ENCODE results near the gene LCP2. TPM values are rescaled to one million over a fixed set of nuclear protein-coding genes. Genes with fewer than 3 reads are reported as not detected.

The LCP2 gene
- total and polyA plus RNA-seq, 2 of the 8 experiments (the other 6 are each of a cell fraction or from before 2014, with no cell fraction given), result 0.26 to 0.33 TPM

GRCh38 chr5:170270293-170271069 lies 27.1 kb downstream of the LCP2 start (continued):
- TF ChIP-seq CHD7 (IDR thresholded peaks at IDR 0.05; ENCODE audit: insufficient replicate concordance, low read length) (no peak), GABPA (IDR thresholded peaks at IDR 0.05; ENCODE audit: borderline replicate concordance, insufficient read depth, low read length) (no peak), EGR1 (IDR thresholded peaks at IDR 0.05; ENCODE audit: borderline replicate concordance, low read depth, low read length) (no peak), CHD1 (IDR thresholded peaks at IDR 0.05; ENCODE audit: low read depth, low read length) (no peak), NANOG (IDR thresholded peaks at IDR 0.05; ENCODE audit: insufficient read depth, low read depth, low read length, poor library complexity, severe bottlenecking) (no peak), KDM4A (IDR thresholded peaks at IDR 0.05; ENCODE audit: low read depth, low read length, severe bottlenecking) (no peak), POLR2A (IDR thresholded peaks at IDR 0.05; ENCODE audit: control extremely low read depth in 1 of 2, low read depth in 2 of 2, low read length in 2 of 2) (no peak), FOSL1 (IDR thresholded peaks at IDR 0.05; ENCODE audit: insufficient read depth, low read depth, low read length) (no peak), SRF (IDR thresholded peaks at IDR 0.05; ENCODE audit: low read depth, low read length) (no peak), TAF7 (optimal IDR thresholded peaks at IDR 0.05; ENCODE audit: borderline replicate concordance, low read depth, low read length) (no peak), TBP (IDR thresholded peaks at IDR 0.05; ENCODE audit: low read depth, low read length) (no peak)

Data from H1 (cell line).